HepG2 (cell line): Measurements from ENCODE around the gene UNC5CL. TPM values are rescaled to one million over a fixed set of nuclear protein-coding genes. Genes with fewer than 3 reads are reported as not detected.

Experiments used
- ATAC-seq: fragments of 200-7000 bp; cut with Tn5 transposase; 3 replicates; pipeline ENCODE4 v1.9.1; 2020; ENCODE audit warnings: mild to moderate bottlenecking, moderate library complexity
- BruUV-seq: library from RNA; stranded (reverse); fragments of 400-500 nt; replicated peaks from 2 replicates; lab custom pipeline; 2021; lab: Mats Ljungman, UMichigan
- CTCF ChIA-PET: fragments of 300-600 bp; formaldehyde crosslinking; extraction: SDS; loops from one replicate; lab custom pipeline; 2021; ENCODE audit warnings: low total read pairs, inconsistent platforms, low intra/inter-chr PET ratio; lab: Yijun Ruan, JAX
- POLR2A ChIA-PET: fragments of 350-600 bp; sonication (Branson Sonifier 250); formaldehyde crosslinking; loops from one replicate; lab custom pipeline; 2020; ENCODE audit warnings: antibody characterized with exemption, inconsistent platforms; lab: Yijun Ruan, JAX
- DNase-seq: peaks from one replicate; pipeline ENCODE4 v3.0.0-alpha.2; 2015; ENCODE audit warnings: low spot score
- FAIRE-seq: peaks from 3 replicates; lab custom pipeline; 2011; peaks lifted over from hg19 to GRCh38; lab: Jason Lieb, UNC
- H2AFZ ChIP-seq: one replicate; pipeline ENCODE4 v1.6.1; 2011; ENCODE audit warnings: low read length, inconsistent platforms
- H3K27ac ChIP-seq: fragments of 300-600 bp; 3 replicates; pipeline ENCODE4 v1.8.0; 2011; ENCODE audit warnings: mixed run types, mild to moderate bottlenecking, mixed read lengths, low read length, inconsistent platforms; ENCODE audit not compliant: insufficient read depth; ENCODE audit errors: extremely low read length
- H3K27me3 ChIP-seq, 2 experiments: fragments of 200-600 bp in 1 of 2; 2 replicates in 1 of 2; 3 replicates in 1 of 2; pipeline versions ENCODE4 v1.6.0 to v1.8.0; 2011; ENCODE audit warnings: low read length in 2 of 2, mild to moderate bottlenecking in 2 of 2, moderate library complexity in 2 of 2, inconsistent platforms in 1 of 2; ENCODE audit not compliant: insufficient read depth in 2 of 2, control insufficient read depth in 1 of 2
- H3K36me3 ChIP-seq, 2 experiments: fragments of 200-600 bp in 1 of 2; replicated peaks in 1 of 2; 2 replicates in 1 of 2; 3 replicates in 1 of 2; pipeline versions ENCODE4 v1.5.1 to v1.8.0; 2011; ENCODE audit warnings: low read length in 2 of 2, inconsistent platforms in 1 of 2; ENCODE audit not compliant: insufficient read depth in 2 of 2, control insufficient read depth in 1 of 2
- H3K4me1 ChIP-seq: 2 replicates; pipeline ENCODE4 v1.5.1; 2012; ENCODE audit warnings: low read length, inconsistent platforms; ENCODE audit not compliant: insufficient read depth
- H3K4me2 ChIP-seq: 2 replicates; pipeline ENCODE4 v1.6.0; 2011; ENCODE audit warnings: low read depth, low read length, inconsistent platforms
- H3K4me3 ChIP-seq, 3 experiments: fragments of 200-600 bp in 1 of 3; sonication (generic), shearing (Covaris generic) in 1 of 3; replicated peaks in 1 of 3; 2 replicates each; pipeline ENCODE4 v1.5.1; 2011 to 2016; ENCODE audit warnings: low read length in 3 of 3, inconsistent platforms in 2 of 3, low read depth in 2 of 3, mild to moderate bottlenecking in 2 of 3, control low read depth in 1 of 3, mixed read lengths in 1 of 3; ENCODE audit not compliant: insufficient read depth in 1 of 3
- H3K79me2 ChIP-seq: one replicate; pipeline ENCODE4 v1.6.1; 2011; ENCODE audit warnings: low read length, inconsistent platforms; ENCODE audit not compliant: insufficient read depth
- H3K9ac ChIP-seq: 2 replicates; pipeline ENCODE4 v1.6.0; 2011; ENCODE audit warnings: mild to moderate bottlenecking, low read depth, low read length, inconsistent platforms; ENCODE audit not compliant: insufficient read depth
- H3K9me3 ChIP-seq: 2 replicates; pipeline ENCODE4 v1.5.1; 2012; ENCODE audit warnings: mild to moderate bottlenecking, low read length
- H4K20me1 ChIP-seq: 2 replicates; pipeline ENCODE4 v1.6.0; 2011; ENCODE audit warnings: inconsistent platforms, mild to moderate bottlenecking, low read length, moderate library complexity; ENCODE audit not compliant: insufficient read depth
- ATF7 ChIP-seq, 2 experiments: fragments of 450-650 bp in 1 of 2; sonication (generic) in 1 of 2; formaldehyde crosslinking in 1 of 2; IDR thresholded peaks; 2 replicates each; pipeline versions ENCODE4 v1.4.0 to v1.6.1; 2016 to 2020; ENCODE audit warnings: antibody characterized with exemption in 1 of 2, mild to moderate bottlenecking in 1 of 2, missing genetic modification reagents in 1 of 2
- CREB1 ChIP-seq, 2 experiments: fragments of 450-650 bp in 1 of 2; IDR thresholded peaks; 2 replicates each; pipeline ENCODE4 v1.6.1; 2016 to 2017; ENCODE audit warnings: control low read depth in 1 of 2, mild to moderate bottlenecking in 1 of 2, missing compliant biosample characterization in 1 of 2, missing genetic modification characterization in 1 of 2
- FOXK1 ChIP-seq: sonication (generic); formaldehyde crosslinking; IDR thresholded peaks from 2 replicates; pipeline ENCODE4 v1.4.0; 2020; ENCODE audit warnings: low read depth, missing genetic modification reagents, borderline replicate concordance
- NFE2 ChIP-seq: sonication (generic); formaldehyde crosslinking; IDR thresholded peaks from 2 replicates; pipeline ENCODE4 v1.4.0; 2020; ENCODE audit warnings: missing genetic modification reagents
- NFRKB ChIP-seq: fragments of 450-650 bp; IDR thresholded peaks from 2 replicates; pipeline ENCODE4 v1.6.1; 2017
- TARDBP ChIP-seq: sonication (generic); formaldehyde crosslinking; IDR thresholded peaks from 2 replicates; pipeline ENCODE4 v1.8.0; 2022; ENCODE audit warnings: mild to moderate bottlenecking, missing genetic modification reagents
- ZNF350 ChIP-seq: sonication (generic); formaldehyde crosslinking; IDR thresholded peaks from 2 replicates; pipeline ENCODE4 v1.4.0; 2020; ENCODE audit warnings: mild to moderate bottlenecking, low read depth, missing genetic modification reagents, borderline replicate concordance
- ZNF451 ChIP-seq: sonication (generic); formaldehyde crosslinking; IDR thresholded peaks from 2 replicates; pipeline ENCODE4 v1.5.0; 2020; ENCODE audit warnings: mild to moderate bottlenecking, missing genetic modification reagents
- WGBS: methylation state at CpG from one replicate; pipeline ENCODE4 v1.1.6; 2017; ENCODE audit warnings: low lambda C conversion rate; 5-methylcytosine and 5-hydroxymethylcytosine counted together
- in situ Hi-C: cut with HindIII; loops from 2 replicates; pipeline ENCODE4 v1.10.0; 2017; ENCODE audit warnings: low pct_unique_long_range_greater_than_20kb; ENCODE audit not compliant: extremely low pct_ligation_motif_present
- intact Hi-C: fragments of 100-400 bp; cut with micrococcal nuclease; formaldehyde crosslinking; loops from one replicate; pipeline ENCODE4 v1.10.0; 2022; ENCODE audit not compliant: unreplicated experiment
- polyA plus RNA-seq, 8 experiments: library from polyadenylated mRNA; depleted of rRNA in 3 of 8; stranded (reverse) in 7 of 8; unstranded in 1 of 8; fragments of >200 nt; fragmentation: Illumina TruSeq in 4 of 8; extraction: Trizol in 4 of 8; gene quantifications; 2 replicates each; pipeline versions ENCODE4 v1.2.1 to v1.2.3, GENCODE V29; 2011 to 2016; ENCODE audit warnings: low read depth in 4 of 8, missing spikeins in 1 of 8, mixed read lengths in 1 of 8; ENCODE audit not compliant: insufficient read depth in 1 of 8
- total RNA-seq, 5 experiments: library from RNA; depleted of rRNA; stranded (reverse); fragments of >200 nt; fragmentation: Illumina TruSeq; extraction: Trizol; gene quantifications; 2 replicates each; pipeline ENCODE4 v1.2.3, GENCODE V29; 2016; ENCODE audit warnings: low read depth in 1 of 5
- TF ChIP-seq, protein P1 (sequence below): sonication (generic); formaldehyde crosslinking; IDR thresholded peaks from 2 replicates; pipeline ENCODE4 v1.5.1; 2020; ENCODE audit warnings: missing genetic modification reagents, mild to moderate bottlenecking, borderline replicate concordance

UNC5CL gene
- total and polyA plus RNA-seq, 2 of the 13 experiments (the other 11 are each of a cell fraction or from before 2014, with no cell fraction given), result 2.4 to 2.5 TPM

- H3K4me1 ChIP-seq, result peaks cover 34% of the 10 kb centered on the region
- ATAC-seq (no peak), DNase-seq (no peak), FAIRE-seq (no peak)
- no peaks in the 10 kb centered on the region for H3K79me2 ChIP-seq
- BruUV-seq, result no TSS peak
- no peak overlapping the region for H3K4me2 ChIP-seq
- POLR2A ChIA-PET, result no interaction called here
- intact Hi-C loops, result no loop called here
- no peak overlapping the region for H2AFZ ChIP-seq
- in situ Hi-C loops, result no loop called here
- CTCF ChIA-PET, result no interaction called here
- no peak overlapping the region for H3K27ac ChIP-seq
- 39% methylated on average over 4 of the region's 4 CpGs for WGBS
- no peak overlapping the region for H3K9ac ChIP-seq
- H3K27me3 ChIP-seq, result peaks cover 2 to 6% of the 10 kb centered on the region in 2 experiments; a peak in 4 of 5 replicates
- no peak overlapping the region for H3K4me3 ChIP-seq
- H4K20me1 ChIP-seq, result no peaks in the 10 kb centered on the region
- TF ChIP-seq ATF7 (IDR thresholded peaks at IDR 0.05), result 0 out of 2 replicates have a peak, but pooled peaks have one; percentile 23
- no peak for TF ChIP-seq ATF7 (CRISPR knock-in tag; IDR thresholded peaks at IDR 0.05)
- no peak for TF ChIP-seq NFRKB
- TF ChIP-seq ZNF350 (CRISPR knock-in tag), result no peak
- no peak for TF ChIP-seq NFE2 (CRISPR knock-in tag)
- no peak for TF ChIP-seq ZNF451
- peak; percentile 58; the same call in 1 of the 2 replicates for TF ChIP-seq CREB1 (IDR thresholded peaks at IDR 0.05)
- TF ChIP-seq CREB1 (CRISPR knock-in tag; IDR thresholded peaks at IDR 0.05), result no peak
- TF ChIP-seq, protein P1, sequence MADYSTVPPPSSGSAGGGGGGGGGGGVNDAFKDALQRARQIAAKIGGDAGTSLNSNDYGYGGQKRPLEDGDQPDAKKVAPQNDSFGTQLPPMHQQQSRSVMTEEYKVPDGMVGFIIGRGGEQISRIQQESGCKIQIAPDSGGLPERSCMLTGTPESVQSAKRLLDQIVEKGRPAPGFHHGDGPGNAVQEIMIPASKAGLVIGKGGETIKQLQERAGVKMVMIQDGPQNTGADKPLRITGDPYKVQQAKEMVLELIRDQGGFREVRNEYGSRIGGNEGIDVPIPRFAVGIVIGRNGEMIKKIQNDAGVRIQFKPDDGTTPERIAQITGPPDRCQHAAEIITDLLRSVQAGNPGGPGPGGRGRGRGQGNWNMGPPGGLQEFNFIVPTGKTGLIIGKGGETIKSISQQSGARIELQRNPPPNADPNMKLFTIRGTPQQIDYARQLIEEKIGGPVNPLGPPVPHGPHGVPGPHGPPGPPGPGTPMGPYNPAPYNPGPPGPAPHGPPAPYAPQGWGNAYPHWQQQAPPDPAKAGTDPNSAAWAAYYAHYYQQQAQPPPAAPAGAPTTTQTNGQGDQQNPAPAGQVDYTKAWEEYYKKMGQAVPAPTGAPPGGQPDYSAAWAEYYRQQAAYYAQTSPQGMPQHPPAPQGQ (CRISPR knock-in tag), result no peak
- TF ChIP-seq TARDBP (CRISPR knock-in tag), result no peak
- TF ChIP-seq FOXK1 (CRISPR knock-in tag), result no peak
- no peaks in the 10 kb centered on the region for H3K36me3 ChIP-seq
- no peaks in the 10 kb centered on the region for H3K9me3 ChIP-seq
Observed at GRCh38 chr6:40977085-40977484, 61.9 kb downstream of the UNC5CL start.

Other genes with a start within 250 kb of the UNC5CL start
- gene TSPO2, start 3.2 kb upstream of the UNC5CL start, total RNA-seq (2016; rRNA removed; fragmentation: Illumina TruSeq; extraction: Trizol), result not detected in 2 replicates
- gene TSPO2, start 3.2 kb upstream of the UNC5CL start, polyA plus RNA-seq (2011; rRNA removed), result 0.14 and 0.55 TPM in 2 replicates
- gene APOBEC2, start 14.0 kb upstream of the UNC5CL start, total RNA-seq (2016; rRNA removed; fragmentation: Illumina TruSeq; extraction: Trizol), result 0.09 and 0.35 TPM in 2 replicates
- not detected in 2 replicates for gene APOBEC2, start 14.0 kb upstream of the UNC5CL start, polyA plus RNA-seq (2011; rRNA removed)
- 49.0 and 60.4 TPM in 2 replicates for gene OARD1, start 33.1 kb upstream of the UNC5CL start, total RNA-seq (2016; rRNA removed; fragmentation: Illumina TruSeq; extraction: Trizol)
- 14.0 and 18.4 TPM in 2 replicates for gene OARD1, start 33.1 kb upstream of the UNC5CL start, polyA plus RNA-seq (2011; rRNA removed)
- gene NFYA, start 33.8 kb upstream of the UNC5CL start, total RNA-seq (2016; rRNA removed; fragmentation: Illumina TruSeq; extraction: Trizol), result 22.9 and 52.0 TPM in 2 replicates
- gene NFYA, start 33.8 kb upstream of the UNC5CL start, polyA plus RNA-seq (2011; rRNA removed), result 14.8 and 16.0 TPM in 2 replicates
- not detected in 2 replicates for gene TREML1, start 115.1 kb upstream of the UNC5CL start, total RNA-seq (2016; rRNA removed; fragmentation: Illumina TruSeq; extraction: Trizol)
- gene TREML1, start 115.1 kb upstream of the UNC5CL start, polyA plus RNA-seq (2011; rRNA removed), result not detected in 2 replicates
- gene TREM2, start 123.9 kb upstream of the UNC5CL start, total RNA-seq (2016; rRNA removed; fragmentation: Illumina TruSeq; extraction: Trizol), result 0.11 TPM in 1 of 2 replicates, not detected in the other
- gene TREM2, start 123.9 kb upstream of the UNC5CL start, polyA plus RNA-seq (2011; rRNA removed), result not detected in 2 replicates
- gene TREML2, start 161.9 kb upstream of the UNC5CL start, total RNA-seq (2016; rRNA removed; fragmentation: Illumina TruSeq; extraction: Trizol), result not detected in 2 replicates
- not detected in 2 replicates for gene TREML2, start 161.9 kb upstream of the UNC5CL start, polyA plus RNA-seq (2011; rRNA removed)
- gene TREML4, start 189.1 kb upstream of the UNC5CL start, total RNA-seq (2016; rRNA removed; fragmentation: Illumina TruSeq; extraction: Trizol), result not detected in 2 replicates
- gene TREML4, start 189.1 kb upstream of the UNC5CL start, polyA plus RNA-seq (2011; rRNA removed), result not detected in 2 replicates
- gene TREM1, start 247.5 kb upstream of the UNC5CL start, total RNA-seq (2016; rRNA removed; fragmentation: Illumina TruSeq; extraction: Trizol), result not detected in 2 replicates
- gene TREM1, start 247.5 kb upstream of the UNC5CL start, polyA plus RNA-seq (2011; rRNA removed), result 0.27 and 0.49 TPM in 2 replicates